GM23338 (cell line): Measurements from ENCODE around the gene VMO1. TPM values are rescaled to one million over a fixed set of nuclear protein-coding genes. Genes with fewer than 3 reads are reported as not detected.

Source experiments
- ATAC-seq: fragments of 200-7000 bp; cut with Tn5 transposase; 3 replicates; pipeline ENCODE4 v1.9.1; 2020
- DNase-seq: peaks from one replicate; pipeline ENCODE4 v3.0.0-alpha.2; 2015; ENCODE audit warnings: low spot score
- H2AFZ ChIP-seq: fragments of 200-600 bp; sonication (generic); 2 replicates; pipeline ENCODE4 v1.8.0; 2016; ENCODE audit warnings: antibody characterized with exemption, mild to moderate bottlenecking, moderate library complexity
- H3F3A ChIP-seq: fragments of 200-600 bp; sonication (generic); replicated peaks from 2 replicates; pipeline ENCODE4 v1.8.0; 2017; ENCODE audit warnings: antibody characterized with exemption, mixed run types, low read depth
- H3K27ac ChIP-seq: fragments of 200-600 bp; sonication (generic); 2 replicates; pipeline ENCODE4 v1.6.1; 2016; ENCODE audit warnings: low read depth
- H3K27me3 ChIP-seq: fragments of 200-600 bp; sonication (generic); 2 replicates; pipeline ENCODE4 v1.8.0; 2016; ENCODE audit warnings: mild to moderate bottlenecking, mixed run types, moderate library complexity; ENCODE audit not compliant: insufficient read depth
- H3K36me3 ChIP-seq: fragments of 200-600 bp; sonication (generic); 2 replicates; pipeline ENCODE4 v1.8.0; 2016; ENCODE audit warnings: mild to moderate bottlenecking; ENCODE audit not compliant: insufficient read depth
- H3K4me1 ChIP-seq: fragments of 200-600 bp; sonication (generic); 2 replicates; pipeline ENCODE4 v1.8.0; 2016; ENCODE audit warnings: mild to moderate bottlenecking, moderate library complexity; ENCODE audit not compliant: insufficient read depth
- H3K4me2 ChIP-seq: fragments of 200-600 bp; sonication (generic); 2 replicates; pipeline ENCODE4 v1.7.1; 2017; ENCODE audit warnings: mixed run types
- H3K4me3 ChIP-seq: fragments of 200-600 bp; sonication (generic); 2 replicates; pipeline ENCODE4 v1.6.1; 2016; ENCODE audit warnings: mixed run types
- H3K79me2 ChIP-seq: fragments of 200-600 bp; sonication (generic); replicated peaks from 2 replicates; pipeline ENCODE4 v1.8.0; 2017; ENCODE audit warnings: mild to moderate bottlenecking; ENCODE audit not compliant: insufficient read depth
- H3K9me2 ChIP-seq: fragments of 200-600 bp; sonication (generic); 2 replicates; pipeline ENCODE4 v1.8.0; 2017; ENCODE audit not compliant: insufficient read depth
- H4K20me1 ChIP-seq: fragments of 200-600 bp; sonication (generic); replicated peaks from 2 replicates; pipeline ENCODE4 v1.8.0; 2017; ENCODE audit warnings: mild to moderate bottlenecking; ENCODE audit not compliant: insufficient read depth
- H3K27ac Mint-ChIP-seq: 2 replicates; pipeline ENCODE4 v1.8.0; 2020; ENCODE audit warnings: inconsistent platforms, mild to moderate bottlenecking, moderate library complexity, mixed read lengths
- H3K27me3 Mint-ChIP-seq: 3 replicates; pipeline ENCODE4 v1.8.0; 2022; ENCODE audit warnings: low read depth, mild to moderate bottlenecking, moderate library complexity, mixed read lengths, inconsistent platforms; ENCODE audit not compliant: insufficient read depth, poor library complexity
- H3K36me3 Mint-ChIP-seq: 3 replicates; pipeline ENCODE4 v1.8.0; 2021; ENCODE audit warnings: low read depth, mild to moderate bottlenecking, inconsistent platforms, moderate library complexity, mixed read lengths
- H3K4me1 Mint-ChIP-seq: 3 replicates; pipeline ENCODE4 v1.8.0; 2020; ENCODE audit warnings: mild to moderate bottlenecking, inconsistent platforms, mixed read lengths
- H3K4me3 Mint-ChIP-seq: 3 replicates; pipeline ENCODE4 v1.8.0; 2021; ENCODE audit warnings: moderate library complexity, mild to moderate bottlenecking, inconsistent platforms, mixed read lengths
- H3K9me3 Mint-ChIP-seq: 3 replicates; pipeline ENCODE4 v1.8.0; 2020; ENCODE audit warnings: moderate library complexity, mild to moderate bottlenecking, inconsistent platforms, mixed read lengths
- CREB1 ChIP-seq: fragments of 250-450 bp; sonication (Bioruptor Pico); IDR thresholded peaks from 2 replicates; pipeline ENCODE4 v1.5.0; 2020; ENCODE audit warnings: low read depth, mild to moderate bottlenecking, moderate library complexity
- EZH2 ChIP-seq: fragments of 200-600 bp; sonication (generic); IDR thresholded peaks from one replicate; pipeline ENCODE4 v1.8.0; 2017; ENCODE audit warnings: antibody characterized with exemption, mild to moderate bottlenecking, low read depth; ENCODE audit not compliant: unreplicated experiment
- EZH2phosphoT487 ChIP-seq: fragments of 200-600 bp; sonication (generic); IDR thresholded peaks from one replicate; pipeline ENCODE4 v1.8.1; 2018; ENCODE audit warnings: antibody characterized with exemption; ENCODE audit not compliant: unreplicated experiment
- JUNB ChIP-seq: IDR thresholded peaks from one replicate; pipeline ENCODE4 v1.6.1; 2016; ENCODE audit warnings: antibody characterized with exemption; ENCODE audit not compliant: unreplicated experiment
- NANOG ChIP-seq: IDR thresholded peaks from 2 replicates; pipeline ENCODE4 v1.6.1; 2016; ENCODE audit warnings: antibody characterized with exemption, borderline replicate concordance
- POLR2AphosphoS5 ChIP-seq: IDR thresholded peaks from 2 replicates; pipeline ENCODE4 v1.6.1; 2016; ENCODE audit warnings: antibody characterized with exemption, low read depth
- STAT1 ChIP-seq: IDR thresholded peaks from one replicate; pipeline ENCODE4 v1.6.1; 2016; ENCODE audit warnings: antibody characterized with exemption; ENCODE audit not compliant: unreplicated experiment
- polyA plus RNA-seq: library from polyadenylated mRNA; unstranded; fragments of >200 nt; fragmentation: Nextera tagmentation; extraction: Ambion mirVana; gene quantifications from 2 replicates; pipeline ENCODE4 v1.2.1, GENCODE V29; 2016
- total RNA-seq: library from RNA; depleted of rRNA; stranded (reverse); fragments of >200 nt; shearing (Covaris generic); gene quantifications from 2 replicates; pipeline ENCODE4 v1.2.3, GENCODE V29; 2014
- TF ChIP-seq, protein P1 (sequence below): IDR thresholded peaks from one replicate; pipeline ENCODE4 v1.6.1; 2018; ENCODE audit warnings: antibody characterized with exemption; ENCODE audit not compliant: unreplicated experiment
- TF ChIP-seq, protein P2 (sequence below), 2 experiments: fragments of 200-600 bp in 1 of 2; sonication (generic) in 1 of 2; conservative IDR thresholded peaks; 2 replicates each; pipeline versions ENCODE4 v1.5.1 to v1.6.1; 2016 to 2017; ENCODE audit warnings: antibody characterized with exemption in 2 of 2, low read depth in 2 of 2, mild to moderate bottlenecking in 2 of 2, moderate library complexity in 1 of 2
- TF ChIP-seq, protein P3 (sequence below): IDR thresholded peaks from 2 replicates; pipeline ENCODE4 v1.6.1; 2016; ENCODE audit warnings: antibody characterized with exemption

VMO1 gene
- total and polyA plus RNA-seq, 2 experiments from 2014 or later, result 0.38 to 0.47 TPM

DNA sequence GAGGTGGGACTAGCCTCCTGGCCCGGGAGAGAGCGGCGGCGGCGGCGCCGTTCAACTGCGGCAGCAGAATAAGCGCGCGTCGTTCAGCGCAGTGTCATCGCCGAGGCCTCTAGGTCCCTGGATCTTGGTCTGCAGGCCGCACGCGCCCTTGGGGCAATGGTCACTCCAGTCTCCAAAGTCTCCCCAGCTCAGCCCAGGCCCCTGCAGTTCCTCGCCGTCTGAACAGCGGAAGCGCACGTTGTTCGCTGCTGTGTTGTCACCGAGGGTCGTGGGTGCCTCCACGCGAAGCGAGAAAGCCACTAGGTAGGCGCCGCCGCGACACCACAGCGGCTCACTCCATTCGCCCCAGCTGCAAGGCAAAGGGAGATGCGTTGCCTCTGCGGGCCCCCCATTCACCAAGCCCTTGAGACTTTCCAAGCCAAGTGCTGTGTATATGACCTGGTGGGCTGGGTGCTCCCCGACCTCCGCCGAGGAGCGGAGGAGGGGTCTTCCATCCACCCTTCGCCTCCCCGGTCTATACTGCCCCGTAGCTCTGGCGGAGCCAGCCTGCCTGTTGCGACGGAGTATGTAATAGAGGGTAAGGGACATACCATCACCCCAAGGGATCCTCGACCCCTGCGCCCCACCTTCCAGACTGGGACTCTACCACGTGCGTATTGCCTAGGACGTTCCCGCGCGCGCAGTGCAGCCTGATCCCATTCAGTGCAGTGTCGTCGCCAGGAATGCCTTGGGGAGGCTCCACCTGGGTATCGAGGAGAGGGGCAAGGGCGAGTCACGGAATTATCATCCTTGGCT is 656 bp downstream of the VMO1 start (continued):
- TF ChIP-seq, protein P1, sequence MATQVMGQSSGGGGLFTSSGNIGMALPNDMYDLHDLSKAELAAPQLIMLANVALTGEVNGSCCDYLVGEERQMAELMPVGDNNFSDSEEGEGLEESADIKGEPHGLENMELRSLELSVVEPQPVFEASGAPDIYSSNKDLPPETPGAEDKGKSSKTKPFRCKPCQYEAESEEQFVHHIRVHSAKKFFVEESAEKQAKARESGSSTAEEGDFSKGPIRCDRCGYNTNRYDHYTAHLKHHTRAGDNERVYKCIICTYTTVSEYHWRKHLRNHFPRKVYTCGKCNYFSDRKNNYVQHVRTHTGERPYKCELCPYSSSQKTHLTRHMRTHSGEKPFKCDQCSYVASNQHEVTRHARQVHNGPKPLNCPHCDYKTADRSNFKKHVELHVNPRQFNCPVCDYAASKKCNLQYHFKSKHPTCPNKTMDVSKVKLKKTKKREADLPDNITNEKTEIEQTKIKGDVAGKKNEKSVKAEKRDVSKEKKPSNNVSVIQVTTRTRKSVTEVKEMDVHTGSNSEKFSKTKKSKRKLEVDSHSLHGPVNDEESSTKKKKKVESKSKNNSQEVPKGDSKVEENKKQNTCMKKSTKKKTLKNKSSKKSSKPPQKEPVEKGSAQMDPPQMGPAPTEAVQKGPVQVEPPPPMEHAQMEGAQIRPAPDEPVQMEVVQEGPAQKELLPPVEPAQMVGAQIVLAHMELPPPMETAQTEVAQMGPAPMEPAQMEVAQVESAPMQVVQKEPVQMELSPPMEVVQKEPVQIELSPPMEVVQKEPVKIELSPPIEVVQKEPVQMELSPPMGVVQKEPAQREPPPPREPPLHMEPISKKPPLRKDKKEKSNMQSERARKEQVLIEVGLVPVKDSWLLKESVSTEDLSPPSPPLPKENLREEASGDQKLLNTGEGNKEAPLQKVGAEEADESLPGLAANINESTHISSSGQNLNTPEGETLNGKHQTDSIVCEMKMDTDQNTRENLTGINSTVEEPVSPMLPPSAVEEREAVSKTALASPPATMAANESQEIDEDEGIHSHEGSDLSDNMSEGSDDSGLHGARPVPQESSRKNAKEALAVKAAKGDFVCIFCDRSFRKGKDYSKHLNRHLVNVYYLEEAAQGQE, result no peak

DNA sequence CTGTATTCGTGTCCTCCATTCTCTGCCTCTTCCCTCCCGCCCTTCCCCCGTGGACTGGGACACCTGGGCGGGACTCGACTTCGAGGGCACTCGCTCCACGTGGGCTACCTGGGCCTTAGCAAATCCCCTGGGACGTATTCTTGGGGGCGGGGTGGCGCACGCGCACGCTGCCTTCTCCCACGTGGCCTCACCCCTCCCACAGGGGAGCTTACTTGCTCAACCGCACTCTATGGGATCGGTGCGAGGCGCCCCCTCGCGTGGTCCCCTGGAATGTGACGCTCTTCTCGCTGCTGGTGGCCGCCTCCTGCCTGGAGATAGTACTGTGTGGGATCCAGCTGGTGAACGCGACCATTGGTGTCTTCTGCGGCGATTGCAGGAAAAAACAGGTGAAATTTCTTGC is 3.5 kb downstream of the VMO1 start:
- H3F3A ChIP-seq, result peaks cover 6% of the 10 kb centered on the region; the same call in 1 of the 2 replicates
- no peak overlapping the region; the same call in 1 of the 2 replicates for H2AFZ ChIP-seq
- peaks cover under 1% of the 10 kb centered on the region for H3K27me3 ChIP-seq
- no peaks in the 10 kb centered on the region for H3K36me3 ChIP-seq
- H3K4me2 ChIP-seq, result no peak overlapping the region
- H3K27ac Mint-ChIP-seq, result no peak overlapping the region
- no peaks in the 10 kb centered on the region for H3K9me2 ChIP-seq
- no peaks in the 10 kb centered on the region for H3K79me2 ChIP-seq
- no peak overlapping the region for H3K27ac ChIP-seq
- DNase-seq (peak; percentile 54), ATAC-seq (peak; percentile 48)
- no peak overlapping the region for H3K4me3 ChIP-seq
- H3K4me1 Mint-ChIP-seq, result peaks cover 17% of the 10 kb centered on the region
- H3K4me3 Mint-ChIP-seq, result no peak overlapping the region
- no peaks in the 10 kb centered on the region for H4K20me1 ChIP-seq
- TF ChIP-seq, protein P2, sequence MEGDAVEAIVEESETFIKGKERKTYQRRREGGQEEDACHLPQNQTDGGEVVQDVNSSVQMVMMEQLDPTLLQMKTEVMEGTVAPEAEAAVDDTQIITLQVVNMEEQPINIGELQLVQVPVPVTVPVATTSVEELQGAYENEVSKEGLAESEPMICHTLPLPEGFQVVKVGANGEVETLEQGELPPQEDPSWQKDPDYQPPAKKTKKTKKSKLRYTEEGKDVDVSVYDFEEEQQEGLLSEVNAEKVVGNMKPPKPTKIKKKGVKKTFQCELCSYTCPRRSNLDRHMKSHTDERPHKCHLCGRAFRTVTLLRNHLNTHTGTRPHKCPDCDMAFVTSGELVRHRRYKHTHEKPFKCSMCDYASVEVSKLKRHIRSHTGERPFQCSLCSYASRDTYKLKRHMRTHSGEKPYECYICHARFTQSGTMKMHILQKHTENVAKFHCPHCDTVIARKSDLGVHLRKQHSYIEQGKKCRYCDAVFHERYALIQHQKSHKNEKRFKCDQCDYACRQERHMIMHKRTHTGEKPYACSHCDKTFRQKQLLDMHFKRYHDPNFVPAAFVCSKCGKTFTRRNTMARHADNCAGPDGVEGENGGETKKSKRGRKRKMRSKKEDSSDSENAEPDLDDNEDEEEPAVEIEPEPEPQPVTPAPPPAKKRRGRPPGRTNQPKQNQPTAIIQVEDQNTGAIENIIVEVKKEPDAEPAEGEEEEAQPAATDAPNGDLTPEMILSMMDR (conservative IDR thresholded peaks at IDR 0.05; ENCODE audit: low read depth in 2 of 2), result peak; percentile 23 to 50; a peak in 3 of 4 replicates
- TF ChIP-seq STAT1, result no peak
- no peaks in the 10 kb centered on the region for H3K9me3 Mint-ChIP-seq
- peaks cover 19% of the 10 kb centered on the region for H3K4me1 ChIP-seq
- no peaks in the 10 kb centered on the region for H3K36me3 Mint-ChIP-seq
- peaks cover 13% of the 10 kb centered on the region for H3K27me3 Mint-ChIP-seq

DNA sequence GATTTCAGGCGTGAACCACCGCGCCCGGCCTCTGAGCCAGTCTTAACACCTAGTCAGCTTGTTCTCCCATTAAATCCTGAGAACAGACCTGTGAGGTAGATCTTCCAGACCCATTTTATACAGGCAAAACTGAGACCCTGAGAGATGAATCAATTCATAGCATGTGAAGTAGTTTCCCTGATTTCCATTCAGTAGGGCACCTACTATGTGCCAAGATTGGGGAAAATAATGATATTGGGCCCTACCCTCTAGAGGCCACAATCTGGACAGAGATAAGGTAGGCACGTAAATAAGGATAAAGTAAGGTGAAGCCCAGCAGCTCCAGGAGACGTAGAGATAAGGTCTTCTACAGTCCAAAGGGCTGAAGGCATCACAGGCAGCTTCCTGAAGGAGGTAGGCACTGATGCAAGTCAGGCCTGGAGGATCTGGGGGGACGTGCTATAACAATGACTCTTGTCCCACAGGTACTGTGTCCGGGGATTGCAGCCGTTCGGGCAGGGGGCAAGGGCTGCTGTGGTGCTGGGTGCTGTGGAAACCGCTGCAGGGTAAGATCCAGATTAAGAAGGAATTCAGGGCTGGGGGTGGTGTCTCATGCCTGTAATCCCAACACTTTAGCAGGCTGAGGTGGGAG is 5.7 kb downstream of the VMO1 start:
- Histone ChIP-seq H3K4me1 (no peaks in the 10 kb centered on the region), H3K79me2 (no peaks in the 10 kb centered on the region), H3K4me2 (no peak overlapping the region), H3K4me3 (no peak overlapping the region), H3K27ac (no peak overlapping the region), H3F3A (0 out of 2 replicates have a peak, but pooled peaks cover under 1% of the 10 kb centered on the region), H2AFZ (no peak overlapping the region), H3K9me2 (no peaks in the 10 kb centered on the region), H4K20me1 (no peaks in the 10 kb centered on the region), H3K27me3 (no peaks in the 10 kb centered on the region), H3K36me3 (no peaks in the 10 kb centered on the region)
- H3K27me3 Mint-ChIP-seq, result peaks cover 9% of the 10 kb centered on the region
- peaks cover 6% of the 10 kb centered on the region; the same call in 2 of the 3 replicates for H3K4me1 Mint-ChIP-seq
- ATAC-seq, result no peak
- no peak overlapping the region for H3K27ac Mint-ChIP-seq
- DNase-seq, result no peak
- H3K4me3 Mint-ChIP-seq, result no peak overlapping the region
- H3K36me3 Mint-ChIP-seq, result no peaks in the 10 kb centered on the region
- no peaks in the 10 kb centered on the region for H3K9me3 Mint-ChIP-seq
- TF ChIP-seq, protein P2 (conservative IDR thresholded peaks at IDR 0.05; ENCODE audit: low read depth in 2 of 2), result no peak
- TF ChIP-seq EZH2 (no peak), CREB1 (no peak), POLR2AphosphoS5 (no peak), NANOG (no peak), EZH2phosphoT487 (no peak), STAT1 (no peak), JUNB (no peak)
- TF ChIP-seq, protein P3, sequence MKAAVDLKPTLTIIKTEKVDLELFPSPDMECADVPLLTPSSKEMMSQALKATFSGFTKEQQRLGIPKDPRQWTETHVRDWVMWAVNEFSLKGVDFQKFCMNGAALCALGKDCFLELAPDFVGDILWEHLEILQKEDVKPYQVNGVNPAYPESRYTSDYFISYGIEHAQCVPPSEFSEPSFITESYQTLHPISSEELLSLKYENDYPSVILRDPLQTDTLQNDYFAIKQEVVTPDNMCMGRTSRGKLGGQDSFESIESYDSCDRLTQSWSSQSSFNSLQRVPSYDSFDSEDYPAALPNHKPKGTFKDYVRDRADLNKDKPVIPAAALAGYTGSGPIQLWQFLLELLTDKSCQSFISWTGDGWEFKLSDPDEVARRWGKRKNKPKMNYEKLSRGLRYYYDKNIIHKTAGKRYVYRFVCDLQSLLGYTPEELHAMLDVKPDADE, result no peak
